Ishikawa (cell line): Measurements from ENCODE around the gene RXRG.

Source experiments
- CEBPB ChIP-seq: IDR thresholded peaks from 2 replicates; pipeline ENCODE4 v1.6.1; 2012
- CREB1 ChIP-seq: IDR thresholded peaks from 2 replicates; pipeline ENCODE4 v1.6.1; 2012; ENCODE audit warnings: low read depth
- EGR1 ChIP-seq: IDR thresholded peaks from 2 replicates; pipeline ENCODE4 v1.6.1; 2012
- EP300 ChIP-seq: IDR thresholded peaks from 2 replicates; pipeline ENCODE4 v1.6.1; 2012; ENCODE audit warnings: borderline replicate concordance
- FOXM1 ChIP-seq: IDR thresholded peaks from 2 replicates; pipeline ENCODE4 v1.6.1; 2012; ENCODE audit warnings: low read depth, borderline replicate concordance
- NFIC ChIP-seq: IDR thresholded peaks from 2 replicates; pipeline ENCODE4 v1.6.1; 2012
- RAD21 ChIP-seq: IDR thresholded peaks from 2 replicates; pipeline ENCODE4 v1.6.1; 2012; ENCODE audit warnings: low read depth
- TAF1 ChIP-seq: IDR thresholded peaks from 2 replicates; pipeline ENCODE4 v1.6.1; 2012; ENCODE audit warnings: low read depth, mild to moderate bottlenecking
- TCF12 ChIP-seq: IDR thresholded peaks from 2 replicates; pipeline ENCODE4 v1.6.1; 2012; ENCODE audit warnings: low read depth
- TEAD4 ChIP-seq: IDR thresholded peaks from 2 replicates; pipeline ENCODE4 v1.6.1; 2012
- USF1 ChIP-seq: IDR thresholded peaks from 2 replicates; pipeline ENCODE4 v1.6.1; 2012
- YY1 ChIP-seq: IDR thresholded peaks from 2 replicates; pipeline ENCODE4 v1.6.1; 2012; ENCODE audit warnings: low read depth
- ZBTB7A ChIP-seq: IDR thresholded peaks from 2 replicates; pipeline ENCODE4 v1.6.1; 2012; ENCODE audit warnings: low read depth
- TF ChIP-seq, protein P1 (sequence below): IDR thresholded peaks from 2 replicates; pipeline ENCODE4 v1.6.1; 2012
- TF ChIP-seq, protein P2 (sequence below): IDR thresholded peaks from 2 replicates; pipeline ENCODE4 v1.6.1; 2012; ENCODE audit warnings: low read depth, mild to moderate bottlenecking

Gene RXRG

GRCh38 chr1:165420655-165421054 is 24.3 kb downstream of the RXRG start:
- TF ChIP-seq ZBTB7A (no peak), TCF12 (no peak), EP300 (no peak), RAD21 (no peak), TEAD4 (no peak), YY1 (no peak), TAF1 (no peak), CREB1 (no peak), USF1 (no peak), CEBPB (no peak), FOXM1 (no peak), NFIC (no peak)
- TF ChIP-seq, protein P1, sequence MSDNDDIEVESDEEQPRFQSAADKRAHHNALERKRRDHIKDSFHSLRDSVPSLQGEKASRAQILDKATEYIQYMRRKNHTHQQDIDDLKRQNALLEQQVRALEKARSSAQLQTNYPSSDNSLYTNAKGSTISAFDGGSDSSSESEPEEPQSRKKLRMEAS = no peak

GRCh38 chr1:165419839-165420238 is 25.1 kb downstream of the RXRG start:
- TF ChIP-seq TEAD4 (no peak), TAF1 (no peak), NFIC (no peak), EP300 (no peak), FOXM1 (no peak), TCF12 (no peak), CEBPB (no peak), ZBTB7A (no peak), CREB1 (no peak), YY1 (no peak)
- TF ChIP-seq, protein P1 = no peak

- TF ChIP-seq TAF1 = no peak
- TF ChIP-seq CEBPB = no peak
Measured at GRCh38 chr1:165418195-165418594, 26.7 kb downstream of the RXRG start.

GRCh38 chr1:165416876-165417275 is 28.1 kb downstream of the RXRG start:
- TF ChIP-seq ZBTB7A = no peak
- TF ChIP-seq YY1 = no peak

DNA sequence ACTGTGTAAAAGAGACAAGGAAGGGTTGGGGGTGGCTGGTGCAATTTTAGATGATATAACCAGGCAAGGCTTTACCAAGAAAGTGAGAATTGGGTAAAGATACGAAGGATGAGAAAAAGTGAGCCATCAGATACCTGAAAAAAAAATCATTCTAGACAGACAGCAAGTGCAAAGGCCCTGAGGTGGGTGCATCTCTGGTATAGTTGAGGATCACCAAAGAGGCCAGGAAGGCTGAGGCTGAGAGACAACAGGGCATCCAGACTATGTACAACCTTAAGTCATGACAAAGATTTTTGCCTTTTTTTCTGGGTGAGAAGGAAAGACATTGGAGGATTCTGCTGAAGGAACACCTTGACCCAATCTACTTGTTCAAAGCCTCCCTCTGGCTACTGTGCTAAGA is 29.9 kb downstream of the RXRG start:
- TF ChIP-seq, protein P1 = no peak
- no peak for TF ChIP-seq RAD21
- no peak for TF ChIP-seq TCF12
- no peak for TF ChIP-seq FOXM1
- no peak for TF ChIP-seq USF1
- no peak for TF ChIP-seq NFIC
- no peak for TF ChIP-seq CREB1
- TF ChIP-seq TAF1 = no peak
- TF ChIP-seq ZBTB7A = no peak
- no peak for TF ChIP-seq YY1
- no peak for TF ChIP-seq TEAD4
- no peak for TF ChIP-seq CEBPB
- no peak for TF ChIP-seq EP300
- TF ChIP-seq, protein P2, sequence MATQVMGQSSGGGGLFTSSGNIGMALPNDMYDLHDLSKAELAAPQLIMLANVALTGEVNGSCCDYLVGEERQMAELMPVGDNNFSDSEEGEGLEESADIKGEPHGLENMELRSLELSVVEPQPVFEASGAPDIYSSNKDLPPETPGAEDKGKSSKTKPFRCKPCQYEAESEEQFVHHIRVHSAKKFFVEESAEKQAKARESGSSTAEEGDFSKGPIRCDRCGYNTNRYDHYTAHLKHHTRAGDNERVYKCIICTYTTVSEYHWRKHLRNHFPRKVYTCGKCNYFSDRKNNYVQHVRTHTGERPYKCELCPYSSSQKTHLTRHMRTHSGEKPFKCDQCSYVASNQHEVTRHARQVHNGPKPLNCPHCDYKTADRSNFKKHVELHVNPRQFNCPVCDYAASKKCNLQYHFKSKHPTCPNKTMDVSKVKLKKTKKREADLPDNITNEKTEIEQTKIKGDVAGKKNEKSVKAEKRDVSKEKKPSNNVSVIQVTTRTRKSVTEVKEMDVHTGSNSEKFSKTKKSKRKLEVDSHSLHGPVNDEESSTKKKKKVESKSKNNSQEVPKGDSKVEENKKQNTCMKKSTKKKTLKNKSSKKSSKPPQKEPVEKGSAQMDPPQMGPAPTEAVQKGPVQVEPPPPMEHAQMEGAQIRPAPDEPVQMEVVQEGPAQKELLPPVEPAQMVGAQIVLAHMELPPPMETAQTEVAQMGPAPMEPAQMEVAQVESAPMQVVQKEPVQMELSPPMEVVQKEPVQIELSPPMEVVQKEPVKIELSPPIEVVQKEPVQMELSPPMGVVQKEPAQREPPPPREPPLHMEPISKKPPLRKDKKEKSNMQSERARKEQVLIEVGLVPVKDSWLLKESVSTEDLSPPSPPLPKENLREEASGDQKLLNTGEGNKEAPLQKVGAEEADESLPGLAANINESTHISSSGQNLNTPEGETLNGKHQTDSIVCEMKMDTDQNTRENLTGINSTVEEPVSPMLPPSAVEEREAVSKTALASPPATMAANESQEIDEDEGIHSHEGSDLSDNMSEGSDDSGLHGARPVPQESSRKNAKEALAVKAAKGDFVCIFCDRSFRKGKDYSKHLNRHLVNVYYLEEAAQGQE = no peak
- no peak for TF ChIP-seq EGR1

DNA sequence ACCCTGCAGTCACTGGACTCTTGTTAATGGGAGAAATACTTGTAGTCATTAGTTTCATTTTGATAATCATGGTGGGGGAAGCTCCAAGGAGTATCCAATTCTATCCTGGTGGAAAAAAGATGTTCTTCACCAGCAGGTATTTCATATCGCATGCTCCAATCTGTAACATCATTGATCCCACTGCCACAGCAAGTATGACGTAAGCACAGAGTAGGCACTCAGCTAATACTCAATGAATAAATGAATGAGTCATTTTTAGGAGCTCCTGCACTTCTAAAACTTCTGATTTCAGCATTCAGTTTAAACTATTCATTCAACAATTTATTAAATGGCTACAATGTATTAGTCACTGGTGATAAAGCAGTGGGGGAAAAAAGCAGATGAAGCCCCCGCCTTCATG is 30.3 kb downstream of the RXRG start:
- TF ChIP-seq RAD21 (no peak), FOXM1 (no peak), TEAD4 (no peak), TAF1 (no peak), TCF12 (no peak), EGR1 (no peak), USF1 (no peak), CEBPB (no peak), YY1 (no peak)
- TF ChIP-seq, protein P2 = no peak

GRCh38 chr1:165411396-165411795 is 33.5 kb downstream of the RXRG start:
- TF ChIP-seq TCF12 = no peak
